HG03565 (cell line): ENCODE data around the gene STX18.

Source experiments
- ATAC-seq: cut with Tn5 transposase; IDR thresholded peaks from one replicate; pipeline ENCODE4 v1.9.1; 2021; ENCODE audit warnings: mild to moderate bottlenecking, moderate library complexity; ENCODE audit not compliant: unreplicated experiment

The STX18 gene

GRCh38 chr4:4406455-4407298 is 135.2 kb downstream of the STX18 start:
- no peak for ATAC-seq

- ATAC-seq = no peak
Observed at GRCh38 chr4:4405358-4405962, 136.4 kb downstream of the STX18 start.

GRCh38 chr4:4402966-4403365 is 138.9 kb downstream of the STX18 start:
- ATAC-seq = no peak

- no peak for ATAC-seq
Observed at GRCh38 chr4:4401036-4401435, 140.8 kb downstream of the STX18 start.

GRCh38 chr4:4398430-4398829 is 143.4 kb downstream of the STX18 start:
- no peak for ATAC-seq

- no peak for ATAC-seq
Observed at GRCh38 chr4:4397441-4397819, 144.4 kb downstream of the STX18 start.

- no peak for ATAC-seq
Observed at GRCh38 chr4:4396628-4397440, 145.0 kb downstream of the STX18 start.

GRCh38 chr4:4395849-4396627 is 145.8 kb downstream of the STX18 start:
- no peak for ATAC-seq

- no peak for ATAC-seq
Observed at GRCh38 chr4:4395371-4395770, 146.5 kb downstream of the STX18 start.

- no peak for ATAC-seq
Observed at GRCh38 chr4:4394644-4395043, 147.2 kb downstream of the STX18 start.

- ATAC-seq = no peak
Observed at GRCh38 chr4:4392501-4393183, 149.2 kb downstream of the STX18 start.

- ATAC-seq = no peak
Observed at GRCh38 chr4:4391866-4392265, 150.0 kb downstream of the STX18 start.

- ATAC-seq = no peak
Observed at GRCh38 chr4:4390515-4391240, 151.2 kb downstream of the STX18 start.

- no peak for ATAC-seq
Observed at GRCh38 chr4:4390046-4390445, 151.8 kb downstream of the STX18 start.

- no peak for ATAC-seq
Observed at GRCh38 chr4:4388836-4389575, 152.8 kb downstream of the STX18 start.

- no peak for ATAC-seq
Observed at GRCh38 chr4:4388311-4388790, 153.5 kb downstream of the STX18 start.

- no peak for ATAC-seq
Observed at GRCh38 chr4:4387531-4388310, 154.1 kb downstream of the STX18 start.
